OCI-LY3 (cell line): ENCODE data around the gene C17orf67.

Experiments used
- CTCF ChIP-seq: fragments of 200-600, 300-600 bp; sonication (generic); IDR thresholded peaks from 2 replicates; pipeline ENCODE4 v1.5.1; 2014; ENCODE audit warnings: antibody characterized with exemption, low read length, low read depth
- EZH2phosphoT487 ChIP-seq: fragments of 200-600 bp; shearing (Covaris generic); IDR thresholded peaks from 2 replicates; pipeline ENCODE4 v1.6.1; 2018; ENCODE audit warnings: antibody characterized with exemption, mixed run types, low read depth

- TF ChIP-seq CTCF (no peak), EZH2phosphoT487 (no peak)
Observed at GRCh38 chr17:56826611-56827414, 6.9 kb downstream of the C17orf67 start.
